Caco-2 (cell line): ENCODE data around the gene ADK. TPM values are rescaled to one million over a fixed set of nuclear protein-coding genes. Genes with fewer than 3 reads are reported as not detected.
A peak's percentile ranks its signal among the peaks of the same experiment; 100 is the strongest.

ENCODE experiments used
- BruUV-seq: library from RNA; stranded (reverse); fragments of 400-500 nt; replicated peaks from 2 replicates; lab custom pipeline; 2021; lab: Mats Ljungman, UMichigan
- CTCF ChIA-PET: fragments of 300-600 bp; sonication (Branson Sonifier 250); formaldehyde crosslinking; loops from one replicate; lab custom pipeline; 2022; ENCODE audit warnings: antibody characterized with exemption; lab: Charles Lee
- POLR2A ChIA-PET: fragments of 300-600 bp; sonication (Branson Sonifier 250); formaldehyde crosslinking; loops from one replicate; lab custom pipeline; 2022; ENCODE audit warnings: antibody characterized with exemption; lab: Charles Lee
- DNase-seq, 2 experiments: peaks; one replicate each; pipeline versions ENCODE4 v3.0.0 to v3.0.0-alpha.2; 2020 to 2022
- H3K27me3 ChIP-seq: replicated peaks from 2 replicates; pipeline ENCODE4 v1.6.0; 2011; ENCODE audit warnings: low read length; ENCODE audit not compliant: control insufficient read depth, insufficient read depth
- H3K36me3 ChIP-seq: 2 replicates; pipeline ENCODE4 v1.5.1; 2011; ENCODE audit warnings: low read length; ENCODE audit not compliant: control insufficient read depth, insufficient read depth
- H3K4me1 ChIP-seq: fragments of 250-450 bp; sonication (Bioruptor Pico); 2 replicates; pipeline ENCODE4 v1.5.1; 2020; ENCODE audit warnings: mild to moderate bottlenecking
- H3K4me3 ChIP-seq: 2 replicates; pipeline ENCODE4 v1.5.1; 2011; ENCODE audit warnings: low read depth, mild to moderate bottlenecking, control low read depth, low read length
- H3K9me3 ChIP-seq: fragments of 250-450 bp; sonication (Bioruptor Pico); 2 replicates; pipeline ENCODE4 v1.5.1; 2020; ENCODE audit warnings: mild to moderate bottlenecking, moderate library complexity
- H3K27ac Mint-ChIP-seq: one replicate; pipeline ENCODE4 v1.8.0; 2022; ENCODE audit warnings: mixed read lengths; ENCODE audit not compliant: unreplicated experiment
- H3K27me3 Mint-ChIP-seq: one replicate; pipeline ENCODE4 v1.8.0; 2022; ENCODE audit warnings: mixed read lengths; ENCODE audit not compliant: insufficient read depth, unreplicated experiment
- H3K36me3 Mint-ChIP-seq: one replicate; pipeline ENCODE4 v1.8.0; 2022; ENCODE audit warnings: mild to moderate bottlenecking, mixed read lengths; ENCODE audit not compliant: insufficient read depth, unreplicated experiment
- H3K4me1 Mint-ChIP-seq: one replicate; pipeline ENCODE4 v1.8.0; 2022; ENCODE audit warnings: low read depth, mixed read lengths; ENCODE audit not compliant: unreplicated experiment
- H3K4me3 Mint-ChIP-seq: one replicate; pipeline ENCODE4 v1.8.0; 2022; ENCODE audit warnings: mild to moderate bottlenecking, moderate library complexity, mixed read lengths; ENCODE audit not compliant: unreplicated experiment
- H3K9me3 Mint-ChIP-seq: one replicate; pipeline ENCODE4 v1.8.0; 2022; ENCODE audit warnings: mixed read lengths; ENCODE audit not compliant: unreplicated experiment
- CTCF ChIP-seq, 2 experiments: fragments of 200-600 bp in 1 of 2; IDR thresholded peaks; 1 replicate in 1 of 2; 2 replicates in 1 of 2; pipeline versions ENCODE4 v1.5.1 to v1.8.0; 2011 to 2022; ENCODE audit warnings: antibody characterized with exemption in 1 of 2, control low read depth in 1 of 2, inconsistent platforms in 1 of 2, low read depth in 1 of 2, low read length in 1 of 2, mild to moderate bottlenecking in 1 of 2, moderate library complexity in 1 of 2; ENCODE audit not compliant: insufficient read depth in 1 of 2, severe bottlenecking in 1 of 2, unreplicated experiment in 1 of 2
- intact Hi-C: fragments of 100-400 bp; cut with micrococcal nuclease; formaldehyde crosslinking; loops from one replicate; pipeline ENCODE4 v1.10.0; 2022; ENCODE audit not compliant: unreplicated experiment
- total RNA-seq: library from RNA; stranded (reverse); gene quantifications from 2 replicates; pipeline ENCODE4 v1.2.3, GENCODE V29; 2022

ADK gene
- total RNA-seq, 1 experiment from 2014 or later, result 105 TPM

GRCh38 chr10:74153123-74153522 lies 2.1 kb downstream of the ADK start:
- Mint-ChIP-seq H3K27ac (no peak overlapping the region), H3K4me3 (no peak overlapping the region), H3K4me1 (peaks cover 38% of the 10 kb centered on the region), H3K36me3 (peaks cover 12% of the 10 kb centered on the region), H3K27me3 (no peaks in the 10 kb centered on the region), H3K9me3 (no peaks in the 10 kb centered on the region)
- peak; percentile 33 to 67 for TF ChIP-seq CTCF (IDR thresholded peaks at IDR 0.05; ENCODE audit: insufficient read depth in 1 of 2, low read depth in 1 of 2, low read length in 1 of 2, severe bottlenecking in 1 of 2, unreplicated experiment in 1 of 2)
- intact Hi-C loops, result loop anchor here (5.0 kb wide), 1 partner anchor 39 kb away; no protein-coding TSS in a partner anchor
- peak in 1 of 2 experiments; percentile 62 for DNase-seq
- Histone ChIP-seq H3K4me3 (no peak overlapping the region), H3K36me3 (no peaks in the 10 kb centered on the region), H3K9me3 (no peaks in the 10 kb centered on the region), H3K27me3 (no peaks in the 10 kb centered on the region), H3K4me1 (peaks cover 14% of the 10 kb centered on the region)
- BruUV-seq, result no TSS peak
- ChIA-PET POLR2A (no interaction called here), CTCF (interaction anchor here (0.5 to 0.9 kb wide), 3 partner anchors 9 to 76 kb away, joined by 3 to 5 read pairs (median 4); no protein-coding TSS in a partner anchor)

DNA sequence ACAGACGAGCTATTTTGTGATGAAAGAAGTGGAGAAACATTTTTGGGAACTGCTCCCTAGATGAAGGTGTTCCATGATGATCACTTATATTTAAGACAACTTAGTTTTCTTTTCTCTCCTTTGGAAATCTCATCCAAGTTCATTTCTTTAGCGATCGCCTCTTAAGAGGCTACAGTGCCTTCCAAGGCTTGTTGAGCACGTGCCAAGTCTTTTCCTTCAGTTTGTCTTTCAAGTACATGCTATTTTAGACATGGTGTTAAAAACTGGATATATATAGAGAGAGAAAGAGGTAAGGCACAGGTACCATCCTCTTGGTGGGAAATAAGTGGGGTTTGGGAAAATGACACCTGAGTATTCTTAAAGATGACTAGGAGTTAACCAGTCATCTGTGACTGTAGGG lies 2.7 kb downstream of the ADK start:
- POLR2A ChIA-PET, result no interaction called here

GRCh38 chr10:74156919-74157289 lies 5.9 kb downstream of the ADK start:
- H3K4me1 Mint-ChIP-seq, result peaks cover 38% of the 10 kb centered on the region
- intact Hi-C loops, result no loop called here
- H3K9me3 Mint-ChIP-seq, result no peaks in the 10 kb centered on the region
- BruUV-seq, result no TSS peak
- CTCF ChIA-PET, result no interaction called here
- no peaks in the 10 kb centered on the region for H3K36me3 ChIP-seq
- H3K4me3 ChIP-seq, result no peak overlapping the region
- H3K27me3 Mint-ChIP-seq, result no peaks in the 10 kb centered on the region
- no peak overlapping the region for H3K4me3 Mint-ChIP-seq
- H3K27me3 ChIP-seq, result no peaks in the 10 kb centered on the region
- H3K27ac Mint-ChIP-seq, result no peak overlapping the region
- DNase-seq, result no peak
- H3K36me3 Mint-ChIP-seq, result peaks cover 12% of the 10 kb centered on the region
- peaks cover 19% of the 10 kb centered on the region for H3K4me1 ChIP-seq
- POLR2A ChIA-PET, result interaction anchor here (1.2 kb wide), 1 partner anchor 19 kb away, joined by 3 read pairs; no protein-coding TSS in a partner anchor
- no peaks in the 10 kb centered on the region for H3K9me3 ChIP-seq
- no peak for TF ChIP-seq CTCF (IDR thresholded peaks at IDR 0.05; ENCODE audit: insufficient read depth in 1 of 2, low read depth in 1 of 2, low read length in 1 of 2, severe bottlenecking in 1 of 2, unreplicated experiment in 1 of 2)

More for the DNA sequence above, 2.7 kb downstream of the ADK start:
- Histone ChIP-seq H3K4me3 (no peak overlapping the region), H3K4me1 (peaks cover 14% of the 10 kb centered on the region), H3K36me3 (no peaks in the 10 kb centered on the region), H3K27me3 (no peaks in the 10 kb centered on the region), H3K9me3 (no peaks in the 10 kb centered on the region)
- DNase-seq, result no peak
- Mint-ChIP-seq H3K36me3 (peaks cover 12% of the 10 kb centered on the region), H3K9me3 (no peaks in the 10 kb centered on the region), H3K27ac (no peak overlapping the region), H3K27me3 (no peaks in the 10 kb centered on the region), H3K4me1 (peaks cover 38% of the 10 kb centered on the region), H3K4me3 (no peak overlapping the region)
- no peak for TF ChIP-seq CTCF (IDR thresholded peaks at IDR 0.05; ENCODE audit: insufficient read depth in 1 of 2, low read depth in 1 of 2, low read length in 1 of 2, severe bottlenecking in 1 of 2, unreplicated experiment in 1 of 2)
- BruUV-seq, result no TSS peak
- intact Hi-C loops, result loop anchor here (5.0 kb wide), 1 partner anchor 39 kb away; no protein-coding TSS in a partner anchor
- CTCF ChIA-PET, result no interaction called here
